GM20431 (cell line): ENCODE results near the gene TBC1D9.

ENCODE experiments used
- in situ Hi-C: fragments of 300-500 bp; cut with MseI, MboI; formaldehyde crosslinking; loops from one replicate; pipeline ENCODE4 v1.15.0; 2020; ENCODE audit warnings: low sequenced_read_pairs; ENCODE audit not compliant: unreplicated experiment

Gene TBC1D9

GRCh38 chr4:140726776-140727500 is 29.2 kb downstream of the TBC1D9 start:
- in situ Hi-C loops = no loop called here

- in situ Hi-C loops = no loop called here
Observed at GRCh38 chr4:140725556-140725955, 30.6 kb downstream of the TBC1D9 start.

GRCh38 chr4:140724760-140725159 is 31.4 kb downstream of the TBC1D9 start:
- in situ Hi-C loops = no loop called here

GRCh38 chr4:140720387-140721304 is 35.5 kb downstream of the TBC1D9 start:
- in situ Hi-C loops = no loop called here

GRCh38 chr4:140719686-140720085 is 36.5 kb downstream of the TBC1D9 start:
- in situ Hi-C loops = no loop called here

GRCh38 chr4:140719022-140719421 is 37.2 kb downstream of the TBC1D9 start:
- in situ Hi-C loops = no loop called here

GRCh38 chr4:140718241-140718952 is 37.8 kb downstream of the TBC1D9 start:
- in situ Hi-C loops = no loop called here

GRCh38 chr4:140717313-140717712 is 38.9 kb downstream of the TBC1D9 start:
- in situ Hi-C loops = no loop called here

GRCh38 chr4:140715119-140715518 is 41.1 kb downstream of the TBC1D9 start:
- in situ Hi-C loops = no loop called here

- in situ Hi-C loops = no loop called here
Observed at GRCh38 chr4:140711910-140712309, 44.3 kb downstream of the TBC1D9 start.

GRCh38 chr4:140710908-140711622 is 45.1 kb downstream of the TBC1D9 start:
- in situ Hi-C loops = no loop called here

GRCh38 chr4:140707325-140707724 is 48.9 kb downstream of the TBC1D9 start:
- in situ Hi-C loops = no loop called here

- in situ Hi-C loops = no loop called here
Observed at GRCh38 chr4:140706665-140707064, 49.5 kb downstream of the TBC1D9 start.

GRCh38 chr4:140706276-140706625 is 49.9 kb downstream of the TBC1D9 start:
- in situ Hi-C loops = no loop called here

GRCh38 chr4:140705625-140706275 is 50.4 kb downstream of the TBC1D9 start:
- in situ Hi-C loops = no loop called here

- in situ Hi-C loops = no loop called here
Observed at GRCh38 chr4:140704964-140705363, 51.2 kb downstream of the TBC1D9 start.

GRCh38 chr4:140704392-140704960 is 51.7 kb downstream of the TBC1D9 start:
- in situ Hi-C loops = no loop called here

- in situ Hi-C loops = no loop called here
Observed at GRCh38 chr4:140703463-140703862, 52.7 kb downstream of the TBC1D9 start.

- in situ Hi-C loops = no loop called here
Observed at GRCh38 chr4:140702096-140702757, 54.0 kb downstream of the TBC1D9 start.
